Middle frontal gyrus (tissue), 1 donor: Measurements from ENCODE around the gene AMBN.
A peak's percentile ranks its signal among the peaks of the same experiment; 100 is the strongest.
"Not testable (repeated sequence)": the region's sequence is repeated elsewhere in the genome, so short reads cannot be mapped to it uniquely, and the experiment has no call there.

Experiments
- DNase-seq: peaks from one replicate; pipeline ENCODE4 v3.0.0-alpha.2; 2015; ENCODE audit warnings: low spot score; ENCODE audit errors: extremely low spot score

AMBN gene

GRCh38 chr4:70608324-70608723, 16.3 kb downstream of the AMBN start:
- no peak for DNase-seq

GRCh38 chr4:70613306-70614183, 21.5 kb downstream of the AMBN start:
- no peak for DNase-seq

- no peak for DNase-seq
These were observed 22.1 kb downstream of the AMBN start for GRCh38 chr4:70614184-70614555.

DNA sequence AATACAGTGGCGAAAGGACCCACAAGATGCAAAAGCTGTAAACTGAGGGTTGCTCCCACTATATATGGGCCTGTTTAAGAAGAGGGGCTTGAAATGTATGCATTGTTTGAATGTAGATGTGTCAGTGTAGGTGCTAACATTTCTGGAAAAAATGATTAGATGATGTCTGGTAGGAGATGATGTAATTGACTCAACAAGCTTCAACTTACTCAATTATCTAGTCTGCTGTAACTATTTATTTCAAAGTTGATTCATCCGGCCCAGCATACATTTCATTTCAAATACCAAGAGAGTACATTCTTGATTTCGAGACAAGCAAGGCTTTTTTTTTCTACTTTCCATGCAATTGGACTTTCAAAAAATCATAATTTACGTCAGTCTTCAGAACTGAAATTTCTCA, 27.2 kb downstream of the AMBN start:
- no peak for DNase-seq

GRCh38 chr4:70619778-70620177, 27.7 kb downstream of the AMBN start:
- no peak for DNase-seq

GRCh38 chr4:70623323-70623722, 31.3 kb downstream of the AMBN start:
- DNase-seq, result no peak

GRCh38 chr4:70624226-70624793, 32.3 kb downstream of the AMBN start:
- no peak for DNase-seq

GRCh38 chr4:70627620-70628019, 35.6 kb downstream of the AMBN start:
- no peak for DNase-seq

GRCh38 chr4:70628444-70628843, 36.4 kb downstream of the AMBN start, which contains the start of gene ENAM:
Gene ENAM, plus strand, starts transcription at chr4:70628744. Its CDS starts 757 bp downstream, at chr4:70629501.
- DNase-seq, result no peak

DNA sequence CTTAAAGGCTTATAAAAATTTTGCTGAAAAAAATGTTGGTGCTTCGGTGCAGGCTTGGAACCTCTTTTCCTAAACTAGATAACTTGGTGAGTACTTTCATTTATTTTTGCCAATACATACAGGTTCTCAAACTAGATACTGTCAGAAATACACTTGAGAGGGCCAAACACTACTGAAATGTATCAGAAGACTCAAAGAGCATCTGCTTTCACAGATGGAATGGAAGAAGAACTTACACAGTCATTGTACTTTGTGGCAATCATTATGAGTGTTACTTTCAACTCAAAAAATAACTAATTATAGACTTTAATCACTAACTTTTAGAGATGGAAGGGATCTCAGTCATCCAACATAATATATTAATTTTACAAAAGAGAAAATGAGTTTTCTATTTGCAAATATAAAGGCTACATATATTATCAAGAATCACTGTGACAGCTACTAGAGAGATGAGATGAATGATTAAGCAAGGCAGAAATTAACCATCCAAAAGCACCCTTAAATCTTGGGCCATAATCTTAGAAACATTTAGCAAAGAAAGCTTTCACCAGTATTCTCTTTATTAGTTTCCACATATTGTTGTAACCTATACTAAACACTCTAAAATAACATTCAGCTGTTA, 37.5 kb downstream of the AMBN start:
- no peak for DNase-seq

DNA sequence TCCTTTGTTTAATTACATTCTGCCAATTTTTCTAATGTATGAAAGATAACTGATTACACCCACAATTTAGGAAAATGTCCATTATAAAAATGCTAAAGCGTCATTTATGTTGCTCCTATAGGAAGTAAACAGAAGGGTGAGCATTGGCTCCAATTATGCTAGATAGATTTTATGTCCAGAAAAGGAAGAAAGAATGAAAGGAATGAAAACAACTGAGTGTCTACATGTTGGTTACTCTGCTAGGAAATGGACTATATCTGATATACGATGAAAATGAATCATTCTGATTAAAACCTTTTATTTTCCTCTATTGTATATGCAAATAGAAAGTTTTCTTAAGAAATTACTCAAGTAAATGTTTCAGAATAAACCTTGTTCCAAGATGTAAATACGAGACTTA, 38.1 kb downstream of the AMBN start:
- no peak for DNase-seq

GRCh38 chr4:70632028-70632427, 40.0 kb downstream of the AMBN start:
- no peak for DNase-seq

GRCh38 chr4:70634482-70634881, 42.4 kb downstream of the AMBN start:
- DNase-seq, result no peak

GRCh38 chr4:70637239-70637913, 45.3 kb downstream of the AMBN start:
- DNase-seq, result no peak

DNA sequence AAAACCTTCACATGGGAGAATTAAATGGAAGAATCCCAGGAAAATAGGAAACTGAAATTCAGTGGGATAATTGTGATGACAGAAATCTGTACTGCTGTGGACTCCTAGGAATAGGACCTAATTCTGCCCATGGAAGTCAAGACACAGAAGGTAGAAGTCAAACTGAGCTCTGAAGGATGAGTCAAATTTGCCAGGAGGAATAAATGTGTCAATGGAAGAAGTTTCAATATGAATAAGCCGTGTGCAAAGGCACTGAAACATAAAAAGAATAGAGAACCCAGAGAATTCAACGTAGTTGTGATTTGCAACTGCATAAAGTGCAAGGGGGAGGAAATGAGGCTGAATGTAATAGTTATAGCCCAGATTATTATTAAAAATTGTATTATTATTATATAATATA, 48.1 kb downstream of the AMBN start:
- no peak for DNase-seq

DNA sequence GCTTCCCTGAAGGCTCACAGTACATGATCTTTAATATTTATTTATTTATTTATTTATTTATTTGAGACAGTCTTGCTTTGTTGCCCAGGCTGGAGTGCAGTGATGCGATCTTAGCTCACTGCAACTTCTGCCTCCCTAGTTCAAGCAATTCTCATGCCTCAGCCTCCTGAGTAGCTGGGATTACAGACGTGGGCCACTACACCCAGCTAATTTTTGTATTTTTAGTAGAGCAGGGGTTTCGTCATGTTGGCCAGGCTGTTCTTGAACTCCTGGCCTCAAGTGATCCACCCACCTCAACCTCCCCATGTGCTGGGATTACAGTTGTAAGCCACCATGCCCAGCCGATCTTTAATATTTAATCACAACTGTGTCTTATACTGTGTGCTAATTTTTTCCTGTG, 58.7 kb downstream of the AMBN start:
- DNase-seq, result not testable (repeated sequence)

GRCh38 chr4:70651864-70652506, 59.9 kb downstream of the AMBN start:
- DNase-seq, result peak; percentile 15

GRCh38 chr4:70654605-70655011, 62.6 kb downstream of the AMBN start:
- DNase-seq, result no peak
